GM21360 (cell line): ENCODE data around the gene RNF149.

Experiments
- ATAC-seq: cut with Tn5 transposase; IDR thresholded peaks from one replicate; pipeline ENCODE4 v1.9.1; 2021; ENCODE audit warnings: mild to moderate bottlenecking, moderate library complexity; ENCODE audit not compliant: unreplicated experiment

RNF149 gene

DNA sequence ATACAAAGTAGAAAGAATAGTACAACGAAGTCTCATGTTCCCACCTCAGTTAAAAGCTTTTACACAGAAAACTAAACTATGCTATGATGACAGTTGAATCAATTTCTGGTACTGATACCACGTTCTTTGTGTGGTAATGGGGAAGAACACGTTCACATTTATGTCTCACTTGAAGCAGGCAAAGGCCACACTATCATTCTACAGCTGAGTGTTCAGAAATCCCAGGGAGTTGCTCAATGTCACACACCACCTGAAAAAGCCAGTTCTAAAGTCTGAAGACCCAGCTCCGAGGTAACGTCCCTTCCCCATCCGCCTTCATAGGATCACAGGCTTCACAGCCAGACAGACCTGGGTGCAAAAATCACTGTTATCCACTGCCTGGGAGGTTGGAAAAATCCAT, 8.9 kb downstream of the RNF149 start:
- ATAC-seq = no peak

- ATAC-seq = no peak
Observed at GRCh38 chr2:101297383-101297782, 11.1 kb downstream of the RNF149 start.

- ATAC-seq = no peak
Observed at GRCh38 chr2:101296371-101296770, 12.1 kb downstream of the RNF149 start.

- ATAC-seq = no peak
Observed at GRCh38 chr2:101295895-101296294, 12.6 kb downstream of the RNF149 start.

- ATAC-seq = no peak
Observed at GRCh38 chr2:101294861-101295260, 13.6 kb downstream of the RNF149 start.

GRCh38 chr2:101293544-101293943, 15.0 kb downstream of the RNF149 start:
- no peak for ATAC-seq

DNA sequence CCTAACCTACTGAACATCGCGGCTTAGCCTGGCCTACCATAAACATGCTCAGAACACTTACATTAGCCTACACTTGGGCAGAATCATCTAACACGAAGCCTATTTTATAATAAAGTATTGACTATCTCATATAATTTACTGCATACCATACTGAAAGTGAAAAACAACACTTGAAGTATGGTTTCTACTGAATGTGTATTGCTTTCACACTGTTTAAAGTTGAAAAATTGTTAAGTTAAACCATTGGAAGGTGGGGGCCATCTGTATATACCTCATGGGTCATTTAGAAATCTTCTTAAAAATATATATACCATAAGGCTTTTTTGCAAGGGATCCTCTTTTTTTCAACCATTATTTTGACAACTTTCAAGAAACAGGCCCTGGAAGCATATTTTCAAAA, 16.5 kb downstream of the RNF149 start:
- ATAC-seq = no peak

DNA sequence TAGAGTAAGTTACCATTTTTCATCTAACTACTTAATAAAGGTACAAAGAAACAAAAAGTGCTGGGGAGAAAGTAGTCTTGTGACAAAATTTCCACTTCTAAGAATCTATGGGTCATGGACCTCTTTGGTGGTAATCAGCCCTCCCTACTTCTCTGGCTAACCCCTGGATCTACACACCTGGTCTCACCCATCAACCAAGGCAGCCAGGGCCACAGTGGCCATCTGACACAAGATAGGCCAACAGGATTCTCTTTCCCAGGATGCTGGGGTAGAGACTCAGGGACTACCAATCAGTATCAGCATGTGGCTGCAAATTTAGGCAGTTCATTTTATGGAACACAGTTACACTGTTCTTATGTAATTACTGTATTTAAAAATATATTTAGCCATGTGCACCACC, 17.8 kb downstream of the RNF149 start:
- ATAC-seq = no peak

- no peak for ATAC-seq
Observed at GRCh38 chr2:101287303-101287702, 21.2 kb downstream of the RNF149 start.

GRCh38 chr2:101286684-101287083, 21.8 kb downstream of the RNF149 start:
- ATAC-seq = no peak

DNA sequence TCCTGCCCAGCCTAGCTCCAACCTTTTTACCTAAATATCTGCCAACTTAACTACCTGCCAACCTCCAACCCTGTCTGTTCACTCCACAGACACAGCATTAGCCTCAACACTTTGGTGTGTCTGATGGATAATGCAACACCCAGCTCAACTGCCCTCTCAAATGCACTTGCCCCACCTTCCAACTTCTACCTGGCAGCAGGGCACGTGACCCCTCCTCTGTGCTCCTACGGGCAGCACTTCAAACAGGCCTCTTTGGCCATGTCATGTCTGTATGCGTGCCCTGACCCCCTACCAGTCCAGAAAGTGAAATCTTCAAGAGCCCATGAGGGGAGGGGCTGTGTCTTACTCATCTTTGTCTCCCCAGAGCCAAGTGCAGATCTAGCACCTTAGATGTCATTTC, 25.5 kb downstream of the RNF149 start:
- no peak for ATAC-seq

DNA sequence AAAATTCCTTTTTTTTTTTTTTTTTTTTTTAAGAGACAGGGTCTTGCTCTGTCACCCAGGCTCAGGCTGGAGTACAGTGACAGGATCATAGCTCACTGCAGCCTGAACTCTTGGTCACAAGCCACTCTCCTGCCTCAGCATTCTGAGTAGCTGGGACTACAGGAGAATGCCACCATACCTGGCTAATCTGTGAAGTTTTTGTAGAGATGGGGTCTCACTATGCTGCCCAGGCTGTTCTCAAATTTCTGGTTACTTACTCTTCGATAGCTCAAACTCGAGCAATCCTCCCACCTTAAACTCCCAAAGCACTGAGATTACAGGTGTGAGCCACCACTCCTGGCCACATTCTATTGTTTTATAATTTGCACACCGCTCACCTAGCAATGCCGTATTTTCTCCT, 27.0 kb downstream of the RNF149 start:
- ATAC-seq = no peak

DNA sequence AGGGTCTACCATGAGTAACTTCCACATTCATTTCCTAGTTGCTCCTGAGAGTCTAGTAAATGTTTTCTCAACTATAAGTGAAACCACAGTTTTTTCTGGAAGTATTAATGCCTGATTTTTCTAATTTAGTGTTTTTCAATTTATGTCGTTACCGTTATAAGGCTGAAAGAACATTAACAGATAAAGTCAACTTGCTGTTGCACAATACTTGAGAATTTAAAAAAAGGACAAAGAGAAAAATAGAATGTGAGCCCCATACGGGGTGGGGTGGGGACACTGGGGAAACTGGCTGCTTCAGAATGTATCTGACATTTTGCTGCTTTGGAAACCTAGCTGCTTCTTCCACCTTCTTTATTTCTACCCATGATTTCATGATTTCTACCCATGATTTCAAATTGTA, 29.6 kb downstream of the RNF149 start:
- no peak for ATAC-seq

- ATAC-seq = no peak
Observed at GRCh38 chr2:101277111-101277510, 31.4 kb downstream of the RNF149 start.

- ATAC-seq = no peak
Observed at GRCh38 chr2:101274142-101274541, 34.4 kb downstream of the RNF149 start.

DNA sequence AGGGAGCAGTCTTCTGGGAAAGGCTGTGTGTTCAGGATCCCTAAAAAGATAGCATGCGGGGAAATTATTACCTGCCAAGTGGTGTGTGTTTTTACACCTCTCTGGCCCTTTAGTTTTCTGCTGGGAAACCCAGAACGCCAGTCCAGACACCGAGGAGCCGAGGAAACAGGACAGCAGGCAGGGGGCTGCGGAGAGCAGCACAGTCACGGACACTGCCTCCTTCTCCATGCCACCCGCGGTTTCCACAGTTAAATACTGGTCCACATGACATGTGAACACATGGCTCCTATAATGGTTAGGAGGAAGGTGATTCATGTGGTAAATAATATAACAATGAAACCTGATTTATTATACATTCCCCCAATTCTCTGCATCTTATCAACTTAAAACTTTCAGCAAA, 35.4 kb downstream of the RNF149 start:
- ATAC-seq = no peak

DNA sequence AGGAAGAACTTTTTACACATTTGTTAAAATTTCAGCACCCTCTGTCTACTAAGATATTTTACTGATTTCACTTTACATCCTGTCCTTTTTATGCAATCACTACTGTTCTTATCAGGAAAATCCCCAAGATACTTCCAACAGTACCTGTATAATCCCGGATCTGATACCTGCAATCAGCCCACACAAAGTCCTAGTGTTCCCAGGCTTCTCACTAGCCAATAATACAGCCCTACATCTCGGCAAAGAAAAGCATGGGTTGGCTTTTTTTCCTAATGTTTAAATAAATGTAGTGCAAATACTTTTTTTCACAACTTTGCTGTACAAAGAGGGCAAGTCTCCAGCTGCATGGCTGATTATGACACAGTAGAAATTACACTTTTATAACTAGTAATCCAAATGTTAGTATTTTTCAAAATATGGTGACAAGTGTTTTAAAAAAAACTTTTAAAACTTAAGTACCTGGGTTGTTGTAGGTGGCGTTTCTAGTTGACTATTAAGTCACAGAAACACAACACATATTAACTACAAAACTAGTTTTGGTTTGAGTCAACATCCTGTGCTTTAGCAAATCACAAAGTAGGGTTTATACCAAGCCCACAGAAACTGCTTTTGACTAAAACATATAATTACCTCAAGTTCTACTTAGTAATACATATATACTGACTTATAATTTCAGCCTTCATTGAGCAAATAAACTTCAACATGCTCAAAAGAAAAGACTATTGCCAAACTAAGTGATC, 36.3 kb downstream of the RNF149 start:
- peak; percentile 92 for ATAC-seq

GRCh38 chr2:101270700-101271259, 37.7 kb downstream of the RNF149 start:
- ATAC-seq = no peak

- ATAC-seq = no peak
Observed at GRCh38 chr2:101267671-101268656, 40.5 kb downstream of the RNF149 start.

- no peak for ATAC-seq
Observed at GRCh38 chr2:101265893-101266499, 42.5 kb downstream of the RNF149 start.

DNA sequence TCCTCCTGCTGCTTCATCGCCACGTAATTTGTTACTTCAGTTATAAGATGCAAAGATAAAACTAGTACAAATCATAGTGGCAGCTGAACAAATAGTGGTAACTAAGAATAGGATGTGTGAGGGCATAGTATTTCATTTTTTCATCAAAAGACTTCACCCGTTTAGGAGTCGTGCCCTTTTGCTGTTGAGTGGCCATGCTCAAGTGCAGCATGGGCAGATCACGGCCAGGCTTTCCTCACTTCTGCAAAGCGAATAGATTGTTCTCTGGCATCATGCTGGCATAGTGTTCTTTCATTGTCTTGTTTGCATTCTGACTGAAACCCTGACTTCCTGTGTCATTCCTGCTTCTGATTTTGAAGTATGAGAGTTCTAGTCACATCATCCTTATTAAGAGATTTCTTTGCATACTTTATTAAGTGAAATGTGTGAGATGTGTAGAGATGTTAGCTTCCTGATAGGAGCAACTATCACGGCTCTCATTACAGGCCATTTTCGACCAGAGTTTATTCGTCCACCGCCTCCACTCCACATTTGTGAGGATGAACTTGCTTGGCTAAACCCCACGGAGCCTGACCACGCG, 44.1 kb downstream of the RNF149 start:
- ATAC-seq = no peak
